ENCODE results near the gene THG1L. TPM values are rescaled to one million over a fixed set of nuclear protein-coding genes. Genes with fewer than 3 reads are reported as not detected.

THG1L gene
- total and polyA plus RNA-seq, 8 donors = 8.8 to 30.8 (median 28.2) TPM

DNA sequence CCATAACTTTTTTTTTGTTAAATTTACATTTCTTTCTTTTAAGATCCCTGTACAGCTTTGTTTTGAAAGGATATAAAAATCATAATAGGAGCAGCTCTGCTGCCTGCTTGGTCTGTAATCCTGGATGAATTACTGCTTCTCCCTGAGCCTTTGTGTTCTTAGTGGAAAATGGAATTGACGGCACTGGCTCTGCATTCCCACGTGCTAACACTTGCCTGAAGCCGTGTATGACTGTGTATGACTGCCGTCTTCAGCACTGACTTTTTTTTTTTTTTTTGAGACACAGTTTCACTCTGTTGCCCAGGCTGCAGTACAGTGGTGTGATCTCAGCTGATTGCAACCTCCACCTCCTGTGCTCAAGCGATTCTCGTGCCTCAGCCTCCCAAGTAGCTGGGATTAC is 4.8 kb downstream of the THG1L start:
- Histone ChIP-seq H3K4me1 (peaks cover 2 to 10% of the 10 kb centered on the region in 2 donors), H3K9me3 (no peaks in the 10 kb centered on the region), H3K36me3 (peaks cover 0 to 56% of the 10 kb centered on the region in 2 donors), H3K27me3 (no peaks in the 10 kb centered on the region), H3K4me3 (no peak overlapping the region), H3K27ac (no peak overlapping the region)
- intact Hi-C loops (cut with DNase I) = no loop called here
- ATAC-seq = no peak
- no peak for DNase-seq
- TF ChIP-seq CTCF (IDR thresholded peaks at IDR 0.05) = no peak

GRCh38 chr5:157739388-157740228 is 8.4 kb downstream of the THG1L start:
- ATAC-seq = no peak
- no peaks in the 10 kb centered on the region for H3K9me3 ChIP-seq
- peaks cover 0 to 44% of the 10 kb centered on the region in 2 donors for H3K36me3 ChIP-seq
- intact Hi-C loops (cut with DNase I) = no loop called here
- H3K27me3 ChIP-seq = no peaks in the 10 kb centered on the region
- H3K4me3 ChIP-seq = no peak overlapping the region
- TF ChIP-seq CTCF (IDR thresholded peaks at IDR 0.05) = no peak
- H3K27ac ChIP-seq = no peak overlapping the region
- no peak for DNase-seq
- H3K4me1 ChIP-seq = peaks cover 0 to 10% of the 10 kb centered on the region in 2 donors

DNA sequence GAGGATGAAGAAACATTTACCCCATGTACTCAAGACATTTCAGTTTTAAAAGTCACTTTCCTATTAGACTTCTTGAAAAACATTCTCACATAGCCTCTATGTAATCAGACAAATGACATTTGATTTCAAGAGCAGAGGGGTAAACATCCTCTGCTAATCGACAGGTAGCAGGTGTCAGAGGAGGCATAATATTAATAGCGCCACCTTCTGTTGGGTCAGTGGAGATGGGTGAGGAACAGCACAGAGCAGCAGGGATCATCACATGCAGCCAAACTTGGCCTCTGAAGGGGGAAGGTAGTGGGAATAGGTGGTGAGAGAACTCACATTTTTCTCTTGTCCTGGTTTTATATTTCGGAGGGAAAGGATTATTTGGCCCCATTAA is 9.0 kb downstream of the THG1L start:
- Histone ChIP-seq H3K27me3 (no peaks in the 10 kb centered on the region), H3K4me3 (no peak overlapping the region), H3K36me3 (peaks cover 0 to 38% of the 10 kb centered on the region in 2 donors), H3K4me1 (peaks cover 0 to 16% of the 10 kb centered on the region in 2 donors), H3K9me3 (no peaks in the 10 kb centered on the region), H3K27ac (no peak overlapping the region)
- DNase-seq = no peak
- intact Hi-C loops (cut with DNase I) = no loop called here
- peak in 1 of 2 donors; percentile 25 for TF ChIP-seq CTCF (IDR thresholded peaks at IDR 0.05)
- ATAC-seq = no peak

GRCh38 chr5:157741131-157741530 is 9.9 kb downstream of the THG1L start:
- Histone ChIP-seq H3K9me3 (no peaks in the 10 kb centered on the region), H3K4me3 (no peak overlapping the region), H3K27me3 (no peaks in the 10 kb centered on the region), H3K36me3 (peaks cover 0 to 29% of the 10 kb centered on the region in 2 donors), H3K4me1 (peaks cover 0 to 21% of the 10 kb centered on the region in 2 donors), H3K27ac (no peak overlapping the region)
- no peak for TF ChIP-seq CTCF (IDR thresholded peaks at IDR 0.05)
- intact Hi-C loops (cut with DNase I) = no loop called here
- no peak for ATAC-seq
- DNase-seq = no peak

DNA sequence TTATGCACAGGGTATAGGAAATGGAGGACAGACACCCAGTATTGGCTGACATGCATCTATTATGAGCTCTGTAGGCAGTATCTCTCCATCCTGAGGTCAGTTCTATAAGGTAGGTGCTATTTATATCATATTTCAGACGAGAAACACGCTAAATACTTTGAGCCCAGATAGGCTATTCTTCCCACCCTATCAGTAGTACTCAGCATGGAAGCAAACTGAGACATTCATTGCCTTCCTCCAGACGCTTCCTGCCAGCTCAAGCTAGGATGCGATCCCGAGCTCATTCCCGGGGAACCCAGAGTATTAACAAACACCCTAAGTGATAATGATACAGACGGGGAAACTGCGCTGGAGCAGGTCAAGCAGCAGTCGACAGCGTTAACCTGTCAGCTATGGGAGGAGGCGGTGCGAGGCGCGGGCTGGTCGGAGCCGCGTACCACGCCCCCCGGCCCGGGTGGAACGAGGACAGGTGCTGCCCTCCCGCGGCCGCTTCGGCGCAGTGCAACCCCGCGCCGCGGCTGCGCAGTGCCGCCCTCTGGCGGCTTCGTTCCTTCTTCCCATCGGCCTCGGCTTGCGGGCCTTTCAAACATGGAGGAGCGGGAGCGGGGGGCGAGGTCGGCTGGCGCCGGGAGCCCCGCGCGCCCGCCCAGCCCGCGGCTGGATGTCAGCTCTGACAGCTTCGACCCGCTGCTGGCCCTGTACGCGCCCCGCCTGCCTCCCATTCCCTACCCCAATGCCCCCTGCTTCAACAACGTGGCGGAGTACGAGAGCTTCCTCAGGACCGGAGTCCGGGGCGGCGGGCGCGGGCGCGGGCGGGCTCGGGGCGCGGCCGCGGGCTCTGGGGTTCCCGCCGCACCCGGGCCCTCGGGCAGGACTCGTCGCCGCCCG is 12.2 kb downstream of the THG1L start, which contains the start of gene LSM11:
Gene LSM11 (plus strand): TSS at position 550 of the 888 bp plus-strand sequence. CDS start 39 bp downstream, at position 589.
- H3K27ac ChIP-seq = peak within 1 kb of the TSS in 1 of 2 donors; percentile 48

More for the DNA sequence above, 12.2 kb downstream of the THG1L start, which contains the start of gene LSM11:
- Histone ChIP-seq H3K4me1 (peaks cover 0 to 21% of the 10 kb centered on the region in 2 donors), H3K27me3 (no peaks in the 10 kb centered on the region), H3K9me3 (no peaks in the 10 kb centered on the region), H3K4me3 (peak within 1 kb of the TSS; percentile 62 to 71), H3K36me3 (peaks cover 0 to 9% of the 10 kb centered on the region in 2 donors)
- peak; percentile 100 for TF ChIP-seq CTCF (IDR thresholded peaks at IDR 0.05)
- ATAC-seq (peak; percentile 100), DNase-seq (peak; percentile 88 to 100 (median 93))
- intact Hi-C loops (cut with DNase I) = no loop called here
